Measurements from ENCODE around the gene PABPN1. TPM values are rescaled to one million over a fixed set of nuclear protein-coding genes. Genes with fewer than 3 reads are reported as not detected.
A peak's percentile ranks its signal among the peaks of the same experiment; 100 is the strongest.

PABPN1 gene
- total and polyA plus RNA-seq, 2 of the 13 experiments (the other 11 are each of a cell fraction or from before 2014, with no cell fraction given): 233 to 524 TPM

DNA sequence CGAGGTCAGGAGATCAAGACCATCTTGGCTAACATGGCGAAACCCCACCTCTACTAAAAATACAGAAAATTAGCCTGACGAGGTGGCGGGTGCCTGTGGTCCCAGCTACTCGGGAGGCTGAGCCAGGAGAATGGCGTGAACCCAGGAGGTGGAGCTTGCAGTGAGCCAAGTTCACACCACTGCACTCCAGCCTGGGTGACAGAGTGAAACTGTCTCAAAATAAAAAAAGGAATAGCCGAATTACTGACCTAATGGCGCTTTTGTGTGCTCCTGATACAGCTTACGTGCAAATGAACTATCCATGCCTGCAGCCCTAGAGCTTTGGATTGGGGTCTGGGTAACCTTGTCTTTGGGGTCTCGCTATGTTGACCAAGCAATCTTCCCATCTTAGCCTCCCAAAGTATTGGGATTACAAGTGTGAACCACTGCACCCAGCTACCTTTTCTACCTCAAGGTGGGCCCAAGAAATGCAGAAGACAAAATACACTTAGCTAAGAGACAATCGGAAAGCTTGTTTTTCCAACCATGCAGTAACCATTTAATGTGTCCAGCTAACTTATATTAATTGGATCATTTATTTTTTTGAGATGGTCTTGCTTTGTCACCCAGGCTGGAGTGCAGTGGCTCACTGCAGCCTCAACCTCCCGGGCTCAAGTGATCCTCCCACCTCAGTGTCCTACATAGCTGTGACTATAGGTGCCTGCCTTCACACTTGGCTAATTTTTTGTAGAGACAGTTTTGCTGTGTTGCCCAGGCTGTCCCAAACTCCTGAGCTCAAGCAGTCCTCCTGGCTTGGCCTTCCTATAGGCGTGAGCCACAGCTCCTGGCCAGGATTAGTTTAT, 5.5 kb downstream of the PABPN1 start (continued):
- TF ChIP-seq ZBTB20 (CRISPR knock-in tag; IDR thresholded peaks at IDR 0.05; ENCODE audit: borderline replicate concordance, low read depth) (no peak), JUNB (CRISPR knock-in tag; IDR thresholded peaks at IDR 0.05; ENCODE audit: borderline replicate concordance) (no peak), ZFP82 (CRISPR knock-in tag; IDR thresholded peaks at IDR 0.05; ENCODE audit: borderline replicate concordance) (no peak), GABPB1 (CRISPR knock-in tag; IDR thresholded peaks at IDR 0.05) (peak; percentile 23; the same call in 1 of the 2 replicates), TSC22D2 (CRISPR knock-in tag; IDR thresholded peaks at IDR 0.05; ENCODE audit: borderline replicate concordance) (no peak), SP1 (IDR thresholded peaks at IDR 0.05) (no peak), SP1 (CRISPR knock-in tag; IDR thresholded peaks at IDR 0.05) (no peak), ZNF143 (CRISPR knock-in tag; IDR thresholded peaks at IDR 0.05) (no peak), TCF12 (IDR thresholded peaks at IDR 0.05) (no peak), TCF12 (CRISPR knock-in tag; IDR thresholded peaks at IDR 0.05) (0 out of 2 replicates have a peak, but pooled peaks have one; percentile 61), ERF (CRISPR knock-in tag; IDR thresholded peaks at IDR 0.05) (peak; percentile 17; the same call in 1 of the 2 replicates), NR2F1 (CRISPR knock-in tag; IDR thresholded peaks at IDR 0.05) (0 out of 4 replicates have a peak, but pooled peaks of 1 of the 2 experiments have one; percentile 27), TEAD3 (CRISPR knock-in tag; optimal IDR thresholded peaks at IDR 0.05; ENCODE audit: borderline replicate concordance) (no peak), ZNF557 (CRISPR knock-in tag; IDR thresholded peaks at IDR 0.05) (no peak), ZNF83 (CRISPR knock-in tag; IDR thresholded peaks at IDR 0.05; ENCODE audit: borderline replicate concordance) (no peak), KAT7 (CRISPR knock-in tag; IDR thresholded peaks at IDR 0.05; ENCODE audit: borderline replicate concordance) (no peak), ZNF274 (CRISPR knock-in tag; IDR thresholded peaks at IDR 0.05) (no peak), MED8 (CRISPR knock-in tag; IDR thresholded peaks at IDR 0.05; ENCODE audit: insufficient replicate concordance) (no peak), ZNF761 (CRISPR knock-in tag; conservative IDR thresholded peaks at IDR 0.05) (no peak), HMG20A (CRISPR knock-in tag; IDR thresholded peaks at IDR 0.05; ENCODE audit: borderline replicate concordance) (no peak), FOXM1 (CRISPR knock-in tag; IDR thresholded peaks at IDR 0.05) (no peak), ZNF563 (CRISPR knock-in tag; IDR thresholded peaks at IDR 0.05) (no peak)
- TF ChIP-seq, protein P1, sequence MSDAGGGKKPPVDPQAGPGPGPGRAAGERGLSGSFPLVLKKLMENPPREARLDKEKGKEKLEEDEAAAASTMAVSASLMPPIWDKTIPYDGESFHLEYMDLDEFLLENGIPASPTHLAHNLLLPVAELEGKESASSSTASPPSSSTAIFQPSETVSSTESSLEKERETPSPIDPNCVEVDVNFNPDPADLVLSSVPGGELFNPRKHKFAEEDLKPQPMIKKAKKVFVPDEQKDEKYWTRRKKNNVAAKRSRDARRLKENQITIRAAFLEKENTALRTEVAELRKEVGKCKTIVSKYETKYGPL (CRISPR knock-in tag; IDR thresholded peaks at IDR 0.05): no peak
- TF ChIP-seq, protein P2, sequence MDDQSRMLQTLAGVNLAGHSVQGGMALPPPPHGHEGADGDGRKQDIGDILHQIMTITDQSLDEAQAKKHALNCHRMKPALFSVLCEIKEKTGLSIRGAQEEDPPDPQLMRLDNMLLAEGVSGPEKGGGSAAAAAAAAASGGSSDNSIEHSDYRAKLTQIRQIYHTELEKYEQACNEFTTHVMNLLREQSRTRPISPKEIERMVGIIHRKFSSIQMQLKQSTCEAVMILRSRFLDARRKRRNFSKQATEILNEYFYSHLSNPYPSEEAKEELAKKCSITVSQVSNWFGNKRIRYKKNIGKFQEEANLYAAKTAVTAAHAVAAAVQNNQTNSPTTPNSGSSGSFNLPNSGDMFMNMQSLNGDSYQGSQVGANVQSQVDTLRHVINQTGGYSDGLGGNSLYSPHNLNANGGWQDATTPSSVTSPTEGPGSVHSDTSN (CRISPR knock-in tag; IDR thresholded peaks at IDR 0.05; ENCODE audit: borderline replicate concordance): no peak
- TF ChIP-seq, protein P3, sequence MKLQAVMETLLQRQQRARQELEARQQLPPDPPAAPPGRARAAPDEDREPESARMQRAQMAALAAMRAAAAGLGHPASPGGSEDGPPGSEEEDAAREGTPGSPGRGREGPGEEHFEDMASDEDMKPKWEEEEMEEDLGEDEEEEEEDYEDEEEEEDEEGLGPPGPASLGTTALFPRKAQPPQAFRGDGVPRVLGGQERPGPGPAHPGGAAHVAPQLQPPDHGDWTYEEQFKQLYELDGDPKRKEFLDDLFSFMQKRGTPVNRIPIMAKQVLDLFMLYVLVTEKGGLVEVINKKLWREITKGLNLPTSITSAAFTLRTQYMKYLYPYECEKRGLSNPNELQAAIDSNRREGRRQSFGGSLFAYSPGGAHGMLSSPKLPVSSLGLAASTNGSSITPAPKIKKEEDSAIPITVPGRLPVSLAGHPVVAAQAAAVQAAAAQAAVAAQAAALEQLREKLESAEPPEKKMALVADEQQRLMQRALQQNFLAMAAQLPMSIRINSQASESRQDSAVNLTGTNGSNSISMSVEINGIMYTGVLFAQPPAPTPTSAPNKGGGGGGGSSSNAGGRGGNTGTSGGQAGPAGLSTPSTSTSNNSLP (IDR thresholded peaks at IDR 0.05; ENCODE audit: low read depth, low read length): no peak
- TF ChIP-seq, protein P4, sequence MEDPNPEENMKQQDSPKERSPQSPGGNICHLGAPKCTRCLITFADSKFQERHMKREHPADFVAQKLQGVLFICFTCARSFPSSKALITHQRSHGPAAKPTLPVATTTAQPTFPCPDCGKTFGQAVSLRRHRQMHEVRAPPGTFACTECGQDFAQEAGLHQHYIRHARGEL (CRISPR knock-in tag; IDR thresholded peaks at IDR 0.05): no peak
